ENCODE results near the gene EFNA5.

DNA sequence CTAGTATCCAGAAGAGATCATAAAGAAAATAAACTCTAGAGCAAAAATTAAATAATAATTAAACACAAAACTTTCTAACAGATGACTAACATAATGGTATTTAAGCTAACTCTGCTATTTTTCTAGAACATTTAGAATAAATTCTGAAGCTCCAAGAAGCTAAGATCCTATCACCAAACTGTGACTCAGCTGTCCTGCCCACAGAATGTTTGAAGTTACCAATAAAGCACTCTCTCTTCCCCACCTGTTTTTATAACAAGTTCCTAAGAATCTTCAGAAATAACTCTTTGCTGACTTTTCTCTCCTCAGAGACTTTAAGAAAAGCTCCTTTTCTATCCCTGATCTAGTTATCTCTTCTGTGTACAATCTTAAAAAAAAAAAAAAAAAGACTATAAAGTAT, 6.0 kb upstream of the EFNA5 start:
- TF ChIP-seq, protein P1, sequence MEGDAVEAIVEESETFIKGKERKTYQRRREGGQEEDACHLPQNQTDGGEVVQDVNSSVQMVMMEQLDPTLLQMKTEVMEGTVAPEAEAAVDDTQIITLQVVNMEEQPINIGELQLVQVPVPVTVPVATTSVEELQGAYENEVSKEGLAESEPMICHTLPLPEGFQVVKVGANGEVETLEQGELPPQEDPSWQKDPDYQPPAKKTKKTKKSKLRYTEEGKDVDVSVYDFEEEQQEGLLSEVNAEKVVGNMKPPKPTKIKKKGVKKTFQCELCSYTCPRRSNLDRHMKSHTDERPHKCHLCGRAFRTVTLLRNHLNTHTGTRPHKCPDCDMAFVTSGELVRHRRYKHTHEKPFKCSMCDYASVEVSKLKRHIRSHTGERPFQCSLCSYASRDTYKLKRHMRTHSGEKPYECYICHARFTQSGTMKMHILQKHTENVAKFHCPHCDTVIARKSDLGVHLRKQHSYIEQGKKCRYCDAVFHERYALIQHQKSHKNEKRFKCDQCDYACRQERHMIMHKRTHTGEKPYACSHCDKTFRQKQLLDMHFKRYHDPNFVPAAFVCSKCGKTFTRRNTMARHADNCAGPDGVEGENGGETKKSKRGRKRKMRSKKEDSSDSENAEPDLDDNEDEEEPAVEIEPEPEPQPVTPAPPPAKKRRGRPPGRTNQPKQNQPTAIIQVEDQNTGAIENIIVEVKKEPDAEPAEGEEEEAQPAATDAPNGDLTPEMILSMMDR (conservative IDR thresholded peaks at IDR 0.05; ENCODE audit: low read depth in 2 of 2), result no peak
- TF ChIP-seq EZH2 (IDR thresholded peaks at IDR 0.05; ENCODE audit: low read depth, unreplicated experiment) (no peak), REST (IDR thresholded peaks at IDR 0.05; ENCODE audit: unreplicated experiment) (no peak), EZH2phosphoT487 (IDR thresholded peaks at IDR 0.05; ENCODE audit: unreplicated experiment) (no peak), POLR2AphosphoS5 (IDR thresholded peaks at IDR 0.05; ENCODE audit: low read depth) (no peak), JUNB (IDR thresholded peaks at IDR 0.05; ENCODE audit: unreplicated experiment) (no peak), STAT1 (IDR thresholded peaks at IDR 0.05; ENCODE audit: unreplicated experiment) (no peak)
